CD4-positive, alpha-beta T cell (primary cell): ENCODE results near the gene SUPT3H. TPM values are rescaled to one million over a fixed set of nuclear protein-coding genes. Genes with fewer than 3 reads are reported as not detected.
A peak's percentile ranks its signal among the peaks of the same experiment; 100 is the strongest.

Experiments used
- ATAC-seq: fragments of 200-7000 bp; cut with Tn5 transposase; one replicate; pipeline ENCODE4 v1.10.0; 2022; ENCODE audit warnings: mild to moderate bottlenecking; ENCODE audit not compliant: poor library complexity
- CTCF ChIA-PET: fragments of 350-600 bp; sonication (Branson Sonifier 250); formaldehyde crosslinking; loops from one replicate; lab custom pipeline; 2021; ENCODE audit warnings: antibody characterized with exemption, inconsistent platforms; lab: Charles Lee
- POLR2A ChIA-PET: fragments of 350-600 bp; sonication (Branson Sonifier 250); formaldehyde crosslinking; loops from one replicate; lab custom pipeline; 2021; ENCODE audit warnings: antibody characterized with exemption, inconsistent platforms; lab: Charles Lee
- DNase-seq, 14 experiments: peaks; one replicate each; pipeline ENCODE4 v3.0.0-alpha.2; 2013 to 2020; ENCODE audit warnings: mixed read lengths in 2 of 14
- H3K27ac ChIP-seq, 2 donors: one replicate each; pipeline versions ENCODE4 v1.5.1 to v1.7.0; 2013; ENCODE audit warnings: low read length in 2 of 2, low read depth in 1 of 2, mild to moderate bottlenecking in 1 of 2
- H3K27me3 ChIP-seq, 2 experiments: 1 replicate in 1 of 2; 2 replicates in 1 of 2; pipeline versions ENCODE4 v1.6.1 to v1.7.0; 2013; ENCODE audit warnings: low read length in 2 of 2, control low read depth in 1 of 2, mild to moderate bottlenecking in 1 of 2, moderate library complexity in 1 of 2; ENCODE audit not compliant: insufficient read depth in 2 of 2, control insufficient read depth in 1 of 2
- H3K36me3 ChIP-seq: one replicate; pipeline ENCODE4 v1.6.1; 2013; ENCODE audit warnings: low read length, control low read depth; ENCODE audit not compliant: insufficient read depth
- H3K4me1 ChIP-seq: one replicate; pipeline ENCODE4 v1.6.1; 2013; ENCODE audit warnings: low read length, control low read depth; ENCODE audit not compliant: insufficient read depth
- H3K4me3 ChIP-seq: one replicate; pipeline ENCODE4 v1.5.1; 2013; ENCODE audit warnings: mild to moderate bottlenecking, low read length, moderate library complexity
- H3K9me3 ChIP-seq, 2 experiments: 1 replicate in 1 of 2; 2 replicates in 1 of 2; pipeline versions ENCODE4 v1.6.1 to v1.7.0; 2013; ENCODE audit warnings: low read length in 2 of 2, mild to moderate bottlenecking in 2 of 2, control low read depth in 1 of 2, moderate library complexity in 1 of 2; ENCODE audit not compliant: control insufficient read depth in 1 of 2, insufficient read depth in 1 of 2
- H3K27ac Mint-ChIP-seq: one replicate; pipeline ENCODE4 v1.8.0; 2020; ENCODE audit warnings: mixed read lengths
- H3K27me3 Mint-ChIP-seq: one replicate; pipeline ENCODE4 v1.8.0; 2021; ENCODE audit warnings: mixed read lengths
- H3K36me3 Mint-ChIP-seq: one replicate; pipeline ENCODE4 v1.8.0; 2021; ENCODE audit warnings: low read depth, mixed read lengths
- H3K4me1 Mint-ChIP-seq: one replicate; pipeline ENCODE4 v1.8.0; 2021; ENCODE audit warnings: low read depth, mixed read lengths
- H3K4me3 Mint-ChIP-seq: one replicate; pipeline ENCODE4 v1.8.0; 2020; ENCODE audit warnings: mild to moderate bottlenecking, mixed read lengths
- H3K9me3 Mint-ChIP-seq: one replicate; pipeline ENCODE4 v1.8.0; 2020; ENCODE audit warnings: mixed read lengths
- CTCF ChIP-seq: fragments of 200-600 bp; IDR thresholded peaks from one replicate; pipeline ENCODE4 v1.8.0; 2022; ENCODE audit warnings: antibody characterized with exemption, mild to moderate bottlenecking
- intact Hi-C, 2 experiments: fragments of 100-400 bp; cut with DNase I in 1 of 2; cut with micrococcal nuclease in 1 of 2; formaldehyde crosslinking; loops; one replicate each; pipeline versions ENCODE4 v1.15.1 to v1.9.0; 2023 to 2025; cut with DNase I, micrococcal nuclease
- total RNA-seq, 174 experiments: library from RNA in 2 of 174; stranded (reverse) in 2 of 174; gene quantifications; one replicate each; pipeline ENCODE4 v1.2.3 and lab custom pipeline; 2021 to 2026

Gene SUPT3H
- total RNA-seq, 2 experiments from 2014 or later, result 8.9 to 10.5 TPM

GRCh38 chr6:45231660-45232059, 146.1 kb downstream of the SUPT3H start:
- Histone ChIP-seq H3K9me3 (peaks cover 16% of the 10 kb centered on the region in 2 experiments), H3K4me3 (no peak overlapping the region), H3K27me3 (no peaks in the 10 kb centered on the region), H3K27ac (no peak overlapping the region), H3K36me3 (no peaks in the 10 kb centered on the region), H3K4me1 (no peaks in the 10 kb centered on the region)
- TF ChIP-seq CTCF, result no peak
- ATAC-seq (no peak), DNase-seq (no peak)
- no peak overlapping the region for H3K4me3 Mint-ChIP-seq
- H3K9me3 Mint-ChIP-seq, result peaks cover 5% of the 10 kb centered on the region
- no peak overlapping the region for H3K27ac Mint-ChIP-seq
- intact Hi-C loops, result no loop called here
- H3K27me3 Mint-ChIP-seq, result no peaks in the 10 kb centered on the region
- POLR2A ChIA-PET, result no interaction called here
- peaks cover 26% of the 10 kb centered on the region for H3K36me3 Mint-ChIP-seq
- CTCF ChIA-PET, result no interaction called here
- H3K4me1 Mint-ChIP-seq, result no peaks in the 10 kb centered on the region

DNA sequence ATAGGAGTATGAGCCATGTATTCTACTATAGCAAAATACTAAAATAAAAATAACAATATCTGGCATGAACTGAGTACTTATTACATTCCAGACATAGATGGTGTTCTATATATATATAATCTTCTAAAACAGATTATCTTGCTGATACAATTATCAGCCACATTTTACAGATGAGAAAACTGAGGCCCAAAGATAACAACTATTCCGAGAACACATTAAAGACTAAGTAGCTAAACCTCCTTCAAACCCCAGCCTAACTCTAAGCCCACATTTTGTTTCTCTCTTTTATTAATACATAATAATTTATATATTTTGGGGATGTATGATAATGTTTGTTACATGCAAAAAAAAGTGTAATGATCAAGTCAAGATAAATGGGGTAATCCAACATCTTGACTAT, 148.3 kb downstream of the SUPT3H start:
- no peak for TF ChIP-seq CTCF
- ChIA-PET POLR2A (no interaction called here), CTCF (no interaction called here)
- peaks cover 16% of the 10 kb centered on the region in 2 experiments for H3K9me3 ChIP-seq
- Mint-ChIP-seq H3K27ac (no peak overlapping the region), H3K36me3 (peaks cover 26% of the 10 kb centered on the region), H3K4me1 (no peaks in the 10 kb centered on the region), H3K9me3 (peaks cover 5% of the 10 kb centered on the region), H3K27me3 (no peaks in the 10 kb centered on the region), H3K4me3 (no peak overlapping the region)
- ATAC-seq (no peak), DNase-seq (no peak)
- intact Hi-C loops, result no loop called here
- no peaks in the 10 kb centered on the region for H3K4me1 ChIP-seq
- no peak overlapping the region for H3K27ac ChIP-seq
- H3K4me3 ChIP-seq, result no peak overlapping the region
- no peaks in the 10 kb centered on the region for H3K27me3 ChIP-seq
- H3K36me3 ChIP-seq, result no peaks in the 10 kb centered on the region

- no peaks in the 10 kb centered on the region for H3K4me1 Mint-ChIP-seq
- Histone ChIP-seq H3K4me1 (no peaks in the 10 kb centered on the region), H3K27ac (no peak overlapping the region), H3K27me3 (no peaks in the 10 kb centered on the region), H3K36me3 (no peaks in the 10 kb centered on the region), H3K9me3 (peaks cover 2 to 4% of the 10 kb centered on the region in 2 experiments), H3K4me3 (no peak overlapping the region)
- H3K36me3 Mint-ChIP-seq, result peaks cover 2% of the 10 kb centered on the region
- ATAC-seq (no peak), DNase-seq (no peak)
- CTCF ChIA-PET, result no interaction called here
- H3K27ac Mint-ChIP-seq, result no peak overlapping the region
- no peaks in the 10 kb centered on the region for H3K27me3 Mint-ChIP-seq
- POLR2A ChIA-PET, result no interaction called here
- intact Hi-C loops, result no loop called here
- H3K4me3 Mint-ChIP-seq, result no peak overlapping the region
- H3K9me3 Mint-ChIP-seq, result peaks cover 3% of the 10 kb centered on the region
- peak; percentile 19 for TF ChIP-seq CTCF
Measured at GRCh38 chr6:45226081-45226480, 151.7 kb downstream of the SUPT3H start.
